Stomach (tissue), 4 donors: ENCODE data around the gene TMCC2.

ENCODE experiments used
- EP300 ChIP-seq: sonication (generic); formaldehyde crosslinking; IDR thresholded peaks from one replicate; pipeline ENCODE4 v1.6.1; 2017; ENCODE audit warnings: antibody characterized with exemption
- POLR2A ChIP-seq, 4 donors: fragments of 450-650 bp; IDR thresholded peaks; one replicate each; pipeline ENCODE4 v1.6.1; 2016; ENCODE audit warnings: antibody characterized with exemption in 4 of 4, control low read depth in 2 of 4, mild to moderate bottlenecking in 1 of 4, moderate library complexity in 1 of 4
- TF ChIP-seq, protein P1 (sequence below), 7 experiments: fragments of 450-650 bp in 4 of 7; fragments of 200-600 bp in 3 of 7; sonication (generic) in 3 of 7; IDR thresholded peaks; one replicate each; pipeline ENCODE4 v1.5.1; 2016 to 2019; ENCODE audit warnings: antibody characterized with exemption in 7 of 7, control low read depth in 2 of 7, mild to moderate bottlenecking in 1 of 7

DNA sequence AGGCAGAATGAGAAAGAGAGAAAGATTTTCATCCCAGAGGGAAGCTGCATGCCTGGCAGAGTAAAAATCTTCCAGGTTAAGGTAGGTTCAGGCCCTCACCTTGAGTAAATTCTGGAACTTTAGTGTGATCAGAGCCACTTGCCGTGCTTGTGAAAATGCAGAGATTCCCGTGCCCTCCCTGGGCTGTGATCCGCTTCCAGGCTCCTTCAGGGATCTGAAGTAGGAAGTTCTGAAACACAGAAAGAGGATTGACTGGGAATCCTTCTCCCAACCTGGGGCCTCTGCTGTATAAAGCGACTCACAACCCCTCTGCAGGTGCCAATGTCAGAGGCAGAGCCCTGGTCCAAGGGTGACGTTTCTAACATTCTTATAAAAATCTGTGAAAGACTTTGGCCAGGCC is 67.2 kb downstream of the TMCC2 start:
- TF ChIP-seq, protein P1, sequence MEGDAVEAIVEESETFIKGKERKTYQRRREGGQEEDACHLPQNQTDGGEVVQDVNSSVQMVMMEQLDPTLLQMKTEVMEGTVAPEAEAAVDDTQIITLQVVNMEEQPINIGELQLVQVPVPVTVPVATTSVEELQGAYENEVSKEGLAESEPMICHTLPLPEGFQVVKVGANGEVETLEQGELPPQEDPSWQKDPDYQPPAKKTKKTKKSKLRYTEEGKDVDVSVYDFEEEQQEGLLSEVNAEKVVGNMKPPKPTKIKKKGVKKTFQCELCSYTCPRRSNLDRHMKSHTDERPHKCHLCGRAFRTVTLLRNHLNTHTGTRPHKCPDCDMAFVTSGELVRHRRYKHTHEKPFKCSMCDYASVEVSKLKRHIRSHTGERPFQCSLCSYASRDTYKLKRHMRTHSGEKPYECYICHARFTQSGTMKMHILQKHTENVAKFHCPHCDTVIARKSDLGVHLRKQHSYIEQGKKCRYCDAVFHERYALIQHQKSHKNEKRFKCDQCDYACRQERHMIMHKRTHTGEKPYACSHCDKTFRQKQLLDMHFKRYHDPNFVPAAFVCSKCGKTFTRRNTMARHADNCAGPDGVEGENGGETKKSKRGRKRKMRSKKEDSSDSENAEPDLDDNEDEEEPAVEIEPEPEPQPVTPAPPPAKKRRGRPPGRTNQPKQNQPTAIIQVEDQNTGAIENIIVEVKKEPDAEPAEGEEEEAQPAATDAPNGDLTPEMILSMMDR (IDR thresholded peaks at IDR 0.05) = no peak
- TF ChIP-seq POLR2A (IDR thresholded peaks at IDR 0.05) = no peak
- TF ChIP-seq EP300 = no peak
